Pulmonary artery endothelial cell (primary cell): ENCODE measurements around the gene TESK1. TPM values are rescaled to one million over a fixed set of nuclear protein-coding genes. Genes with fewer than 3 reads are reported as not detected.
A peak's percentile ranks its signal among the peaks of the same experiment; 100 is the strongest.
"Not testable (repeated sequence)": the region's sequence is repeated elsewhere in the genome, so short reads cannot be mapped to it uniquely, and the experiment has no call there.

Experiments
- DNase-seq: peaks from one replicate; pipeline ENCODE4 v3.0.0-alpha.2; 2011; ENCODE audit warnings: low read depth, low spot score
- total RNA-seq: library from RNA; depleted of rRNA; stranded (reverse); fragments of >200 nt; gene quantifications from 2 replicates; pipeline ENCODE4 v1.2.3, GENCODE V29; 2014

TESK1 gene
- total RNA-seq, 1 donor from 2014 or later, result 4.3 TPM

DNA sequence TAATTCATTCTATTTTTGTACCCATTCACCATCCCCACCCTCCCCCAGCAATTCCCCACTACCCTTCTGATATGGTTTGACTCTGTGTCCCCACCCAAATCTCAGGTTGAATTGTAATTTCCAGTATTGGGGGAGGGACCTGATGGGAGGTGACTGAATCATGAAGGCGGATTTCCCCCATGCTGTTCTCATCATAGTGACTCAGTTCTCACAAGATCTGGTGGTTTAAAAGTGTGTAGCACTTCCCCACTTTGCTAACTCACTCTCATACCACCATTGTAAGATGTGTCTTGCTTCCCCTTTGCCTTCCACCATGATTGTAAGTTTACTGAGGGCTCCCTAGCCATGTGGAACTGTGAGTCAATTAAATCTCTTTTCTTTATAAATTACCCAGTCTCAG lies 25.9 kb upstream of the TESK1 start:
- DNase-seq, result no peak

DNA sequence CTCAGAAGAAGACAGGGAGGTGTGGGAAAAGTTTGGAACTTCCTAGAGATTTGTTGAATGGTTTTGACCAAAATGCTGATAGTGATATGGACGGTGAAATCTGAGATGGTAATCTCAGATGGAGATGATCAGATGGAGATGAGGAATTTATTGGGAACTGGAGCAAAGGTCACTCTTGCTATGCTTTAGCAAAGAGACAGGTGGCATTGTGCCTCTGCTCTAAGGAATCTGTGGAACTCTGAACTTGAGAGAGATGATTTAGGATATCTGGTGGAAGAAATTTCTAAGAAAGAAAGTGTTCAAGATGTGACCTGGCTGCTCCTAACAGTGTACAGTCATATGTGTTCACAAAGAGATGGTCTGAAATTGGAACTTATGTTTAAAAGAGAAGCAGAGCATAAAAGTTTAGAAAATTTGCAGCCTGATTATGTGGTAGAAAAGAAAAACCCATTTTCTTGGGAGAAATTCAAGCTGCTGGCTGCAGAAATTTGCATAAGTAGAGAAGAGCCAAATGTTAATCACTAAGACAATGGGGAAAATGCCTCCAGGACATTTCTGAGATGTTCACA lies 25.3 kb upstream of the TESK1 start:
- not testable (repeated sequence) for DNase-seq

DNA sequence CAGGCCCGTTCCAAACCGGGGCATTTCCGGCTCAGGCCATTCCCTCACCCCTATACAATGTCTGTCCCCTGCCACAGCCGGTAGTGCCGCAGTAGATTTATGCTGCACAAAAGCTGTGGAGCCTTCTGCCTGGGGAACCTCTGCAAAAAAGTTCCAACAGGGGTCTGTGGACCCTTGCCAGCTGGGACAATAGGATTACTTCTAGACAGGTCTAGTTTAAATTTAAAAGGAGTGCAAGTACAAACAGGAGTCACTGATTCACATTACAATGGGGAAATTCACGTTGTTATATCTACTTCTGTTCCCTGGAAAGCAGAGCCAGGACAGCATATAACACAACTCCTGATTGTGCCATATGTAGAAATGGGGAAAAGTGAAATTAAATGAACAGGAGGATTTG lies 21.5 kb upstream of the TESK1 start:
- DNase-seq, result not testable (repeated sequence)

DNA sequence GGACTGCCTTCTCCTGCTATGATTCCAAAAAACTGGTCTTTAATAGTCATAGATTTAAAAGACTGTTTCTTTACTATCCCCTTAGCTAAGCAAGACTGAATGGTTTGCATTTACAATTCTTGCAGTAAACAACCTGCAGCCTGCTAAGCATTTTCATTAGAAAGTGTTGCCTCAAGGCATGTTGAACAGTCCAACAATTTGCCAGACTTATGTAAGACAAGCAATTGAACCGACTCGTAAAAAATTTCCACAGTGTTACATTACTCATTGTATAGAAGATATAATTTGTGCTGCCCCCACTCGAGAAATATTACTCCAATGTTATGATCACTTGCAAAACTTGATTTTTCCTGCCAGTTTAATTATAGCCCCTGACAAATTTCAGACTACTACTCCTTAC lies 20.4 kb upstream of the TESK1 start:
- DNase-seq, result not testable (repeated sequence)

DNA sequence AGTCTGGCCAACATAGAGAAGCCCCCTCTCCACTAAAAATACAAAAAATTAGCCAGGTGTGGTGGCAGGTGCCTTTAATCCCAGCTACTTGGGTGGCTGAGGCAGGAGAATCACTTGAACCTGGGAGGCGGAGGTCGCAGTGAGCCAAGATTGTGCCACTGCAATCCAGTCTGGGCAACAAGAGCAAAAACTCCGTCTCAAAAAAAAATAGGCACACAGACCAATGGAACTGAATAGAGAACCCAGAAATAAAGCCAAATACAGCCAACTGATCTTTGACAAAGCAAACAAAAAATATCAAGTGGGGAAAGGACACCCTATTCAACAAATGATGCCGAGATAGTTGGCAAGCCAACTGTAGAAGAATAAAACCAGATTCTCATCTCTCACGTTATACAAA lies 16.6 kb upstream of the TESK1 start:
- DNase-seq, result not testable (repeated sequence)

DNA sequence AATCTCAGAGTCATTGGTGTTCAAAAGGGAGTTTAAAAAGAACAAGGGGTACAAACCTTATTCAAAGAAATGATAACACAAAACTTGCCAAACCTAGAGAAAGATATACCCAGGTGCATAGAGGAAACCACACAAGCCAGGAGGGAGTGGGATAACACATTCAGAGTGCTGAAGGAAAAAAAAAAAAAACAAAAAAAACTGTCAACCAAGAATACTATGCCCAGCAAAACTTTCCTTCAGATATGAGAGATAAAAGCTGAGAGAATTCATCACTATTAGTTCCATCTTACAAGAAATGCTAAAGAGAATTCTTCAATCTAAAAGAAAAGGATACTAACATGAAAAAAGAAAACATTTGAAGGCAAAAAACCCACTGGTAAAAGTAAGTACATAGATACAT lies 11.5 kb upstream of the TESK1 start:
- DNase-seq, result no peak

DNA sequence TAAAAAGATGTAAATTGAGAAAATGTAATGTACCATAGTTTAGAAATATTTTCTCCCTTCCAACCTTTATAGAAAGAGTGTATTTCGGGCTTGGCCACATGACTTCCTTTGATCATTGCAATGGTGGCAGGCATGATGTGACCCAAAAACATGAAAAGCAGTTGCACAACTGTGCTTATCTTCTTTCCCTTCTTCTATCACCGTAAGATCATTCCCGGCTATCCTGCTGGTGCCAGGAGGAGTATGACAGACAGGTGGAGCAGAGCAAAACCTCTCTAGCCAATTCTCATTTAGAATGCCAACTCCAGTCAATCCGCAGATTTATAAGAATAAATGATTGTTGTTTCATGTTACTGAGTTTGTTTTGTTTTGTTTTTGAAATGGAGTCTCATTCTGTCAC lies 10.6 kb upstream of the TESK1 start:
- DNase-seq, result no peak

DNA sequence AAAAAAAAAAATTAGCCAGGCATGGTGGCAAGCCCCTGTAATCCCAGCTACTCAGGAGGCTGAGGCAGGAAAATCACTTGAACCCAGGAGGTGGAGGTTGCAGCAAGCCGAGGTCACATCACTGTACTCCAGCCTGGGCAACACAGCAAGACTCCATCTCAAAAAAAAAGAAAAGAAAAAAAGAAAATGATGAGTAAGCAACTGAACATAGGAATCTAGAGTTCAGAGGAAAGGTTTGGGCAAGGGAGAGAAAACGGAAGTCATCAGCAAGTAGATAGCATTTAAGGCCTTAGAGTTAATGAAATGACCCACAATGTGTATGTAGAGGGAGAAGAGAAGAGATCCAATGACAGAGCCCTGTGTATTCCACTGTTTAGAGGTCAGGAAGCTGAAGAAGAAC lies 8.2 kb upstream of the TESK1 start:
- not testable (repeated sequence) for DNase-seq

DNA sequence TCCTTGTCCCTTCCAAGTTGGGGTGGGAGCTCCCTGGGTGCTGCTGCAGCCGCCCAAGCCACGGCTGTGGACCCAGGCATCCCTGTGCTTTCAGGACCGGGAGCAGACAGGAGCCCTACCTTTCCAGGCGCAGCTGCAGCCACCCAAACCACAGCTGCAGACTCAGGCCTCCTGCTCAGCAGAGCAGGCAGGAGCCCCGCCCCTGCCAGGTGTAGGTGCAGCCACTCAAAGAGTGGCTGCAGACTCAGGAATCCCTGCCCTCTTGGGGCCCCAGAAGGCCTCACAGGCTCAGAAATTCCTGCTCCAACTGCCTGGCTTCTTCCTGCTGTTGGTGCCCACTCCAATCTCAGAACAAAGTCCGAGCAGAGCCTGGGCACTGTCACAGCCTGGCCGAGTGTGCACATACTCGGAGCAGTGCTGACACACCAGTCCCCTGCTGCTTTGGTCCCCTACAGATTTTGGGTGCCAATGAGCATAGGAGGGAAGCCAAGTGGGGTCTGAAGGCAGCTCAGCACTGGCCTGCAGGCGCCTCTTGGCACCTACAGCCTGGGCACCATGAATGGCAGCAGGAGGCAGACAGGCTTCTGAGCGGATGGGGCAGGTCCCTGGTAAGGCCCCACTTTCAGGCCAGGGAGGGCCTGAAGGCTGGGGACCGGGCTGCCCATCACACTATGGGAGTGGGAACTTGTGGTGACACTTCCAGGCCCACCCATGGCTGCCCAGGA lies 6.0 kb upstream of the TESK1 start:
- DNase-seq, result no peak

DNA sequence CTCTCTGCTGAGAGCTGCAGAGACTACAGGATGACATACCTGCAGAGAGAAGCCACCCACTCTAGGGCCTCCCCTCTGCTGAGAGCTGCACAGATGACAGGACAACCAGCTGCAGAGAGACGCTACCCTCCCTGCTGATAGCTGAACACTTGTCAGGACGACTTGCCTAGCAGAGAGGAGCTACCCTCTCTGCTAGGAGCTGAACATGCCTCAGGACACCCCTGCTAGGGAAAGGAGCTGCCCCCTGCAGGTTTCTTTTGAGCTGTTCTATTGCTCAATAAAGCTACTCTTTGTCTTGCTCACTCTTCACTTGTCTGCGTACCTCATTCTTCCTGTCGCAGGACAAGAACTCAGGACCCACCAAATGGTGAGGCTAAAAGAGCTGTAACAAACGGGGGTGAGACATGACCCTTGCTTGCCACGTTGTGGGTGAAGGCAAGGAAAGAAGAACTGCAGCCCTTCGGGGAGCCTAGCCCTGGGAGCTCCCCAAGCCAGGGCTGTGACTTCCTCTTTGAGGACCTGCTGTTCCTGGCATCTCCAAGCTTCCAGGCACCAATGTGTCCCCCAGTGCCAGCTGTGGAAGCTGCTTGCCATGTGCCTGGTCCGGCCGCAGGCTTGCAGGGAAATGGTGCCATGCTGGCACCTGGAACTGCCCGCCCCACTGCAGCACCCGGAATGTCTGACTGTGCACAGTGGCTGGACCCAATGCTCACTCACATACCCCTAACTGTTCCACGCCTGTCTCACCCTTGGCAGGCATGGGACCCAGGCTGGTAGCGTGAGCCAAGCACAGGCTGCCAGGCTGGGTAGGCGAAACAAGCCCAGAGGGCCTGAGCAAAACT lies 5.1 kb upstream of the TESK1 start:
- DNase-seq, result no peak

DNA sequence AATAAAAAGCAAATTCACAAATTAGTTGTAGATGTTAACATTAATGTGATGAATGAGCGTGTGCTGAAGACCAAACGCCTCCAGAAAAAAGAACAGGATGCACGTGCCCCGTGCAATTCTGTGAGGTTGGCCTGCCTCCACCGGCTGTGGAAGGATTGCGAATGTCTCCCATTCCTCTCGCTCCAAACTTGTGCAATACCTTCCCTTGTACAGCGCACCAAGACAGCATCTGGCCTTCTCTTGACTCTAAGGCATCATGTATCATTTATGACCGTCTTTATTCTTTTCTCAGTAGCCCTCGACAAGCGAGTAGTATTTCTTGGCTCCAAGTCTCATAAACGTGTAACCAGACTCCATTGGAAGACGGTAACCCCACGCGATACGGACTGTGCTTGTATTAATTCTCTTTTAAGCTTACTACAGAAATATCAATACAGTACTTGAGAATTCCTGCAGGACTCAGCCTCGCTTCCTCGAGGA lies 1.5 kb upstream of the TESK1 start:
- no peak for DNase-seq

DNA sequence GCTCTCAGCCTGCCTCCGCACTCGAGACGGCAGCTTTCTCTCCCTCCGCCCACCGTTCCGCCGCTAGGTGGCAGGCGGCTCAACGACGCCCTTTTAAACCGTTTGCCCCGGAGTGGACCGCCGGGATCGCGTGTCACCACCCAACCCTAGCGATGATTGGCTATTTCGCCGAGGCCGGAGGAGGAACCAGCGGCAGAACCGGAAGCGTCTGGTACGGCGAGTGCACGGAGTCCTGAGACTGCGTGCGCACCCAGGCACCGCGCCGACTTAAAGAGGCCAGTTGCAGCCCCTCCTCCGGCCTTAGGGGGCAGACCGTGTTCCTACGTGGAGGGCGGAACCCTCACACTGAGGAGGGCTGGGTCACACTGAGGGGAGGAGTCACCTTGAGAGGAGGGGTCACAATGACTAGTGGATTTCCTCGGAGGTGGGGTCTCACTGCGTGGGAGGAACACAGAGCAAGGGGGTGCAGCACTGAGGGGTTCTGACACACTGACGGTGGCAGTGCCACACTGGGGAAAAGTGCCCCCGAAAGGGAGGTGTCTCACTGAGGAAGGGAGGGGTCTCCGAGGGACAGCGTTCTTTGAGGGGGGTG lies 980 bp upstream of the TESK1 start:
- peak; percentile 98 for DNase-seq

DNA sequence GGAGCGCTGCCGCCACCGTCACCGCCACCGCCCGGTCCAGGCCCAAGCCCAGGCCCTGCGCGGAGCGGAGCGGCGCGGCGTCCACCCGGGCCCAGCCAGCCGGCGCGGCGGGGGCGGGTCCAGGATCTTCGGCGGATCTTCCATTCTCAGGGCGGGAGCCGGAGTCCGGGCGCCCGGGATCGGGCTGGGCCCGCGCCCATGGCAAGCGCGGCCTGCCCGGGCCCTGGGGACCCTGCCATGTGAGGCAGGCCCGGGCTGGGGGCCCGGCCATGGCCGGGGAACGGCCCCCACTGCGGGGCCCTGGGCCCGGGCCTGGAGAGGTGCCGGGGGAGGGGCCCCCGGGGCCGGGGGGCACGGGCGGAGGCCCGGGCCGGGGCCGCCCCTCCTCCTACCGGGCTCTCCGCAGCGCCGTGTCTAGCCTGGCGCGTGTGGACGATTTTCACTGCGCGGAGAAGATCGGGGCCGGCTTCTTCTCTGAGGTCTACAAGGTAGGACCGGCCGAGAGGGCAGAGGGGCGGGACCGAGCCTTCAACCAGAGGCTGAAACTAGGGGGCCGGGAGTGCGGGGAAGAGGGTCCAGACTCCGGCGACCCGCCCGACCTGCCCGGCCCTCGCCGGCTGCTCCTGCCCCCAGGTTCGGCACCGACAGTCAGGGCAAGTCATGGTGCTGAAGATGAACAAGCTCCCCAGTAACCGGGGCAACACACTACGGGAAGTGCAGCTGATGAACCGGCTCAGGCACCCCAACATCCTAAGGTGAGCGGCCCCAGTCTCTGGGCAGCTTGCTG lies 482 bp downstream of the TESK1 start:
- DNase-seq, result no peak

DNA sequence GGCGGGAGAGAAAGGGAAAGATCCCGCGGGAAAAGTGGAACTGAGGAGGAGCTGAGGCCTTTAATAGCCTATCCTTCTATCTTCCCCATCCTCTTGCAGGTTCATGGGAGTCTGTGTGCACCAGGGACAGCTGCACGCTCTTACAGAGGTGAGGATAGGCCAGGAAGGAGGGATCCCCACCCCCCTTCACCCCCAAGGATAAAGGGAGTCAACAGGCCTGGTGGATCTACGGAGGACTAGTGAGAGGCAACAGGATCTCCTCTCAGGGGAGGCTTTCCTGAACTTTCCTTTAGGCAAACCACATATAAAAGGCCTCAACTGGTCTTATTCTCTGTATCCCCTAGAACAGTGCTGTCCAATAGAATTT lies 1.1 kb downstream of the TESK1 start:
- DNase-seq, result no peak

DNA sequence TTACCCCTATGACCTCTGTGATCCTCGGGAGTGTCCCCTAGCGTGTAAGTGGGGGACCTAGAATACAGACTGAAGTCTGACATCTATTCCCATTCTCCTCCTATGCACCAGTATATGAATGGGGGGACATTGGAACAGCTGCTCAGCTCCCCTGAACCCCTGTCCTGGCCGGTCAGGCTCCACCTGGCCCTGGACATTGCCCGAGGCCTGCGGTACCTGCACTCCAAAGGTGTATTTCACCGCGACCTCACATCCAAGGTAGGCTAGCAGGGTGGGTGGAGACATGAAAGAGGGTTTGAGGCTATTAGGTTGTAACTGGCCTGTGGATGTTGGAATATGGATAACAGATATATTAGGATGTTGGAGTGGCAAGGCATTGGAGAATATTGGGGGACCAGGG lies 1.7 kb downstream of the TESK1 start:
- DNase-seq, result no peak

DNA sequence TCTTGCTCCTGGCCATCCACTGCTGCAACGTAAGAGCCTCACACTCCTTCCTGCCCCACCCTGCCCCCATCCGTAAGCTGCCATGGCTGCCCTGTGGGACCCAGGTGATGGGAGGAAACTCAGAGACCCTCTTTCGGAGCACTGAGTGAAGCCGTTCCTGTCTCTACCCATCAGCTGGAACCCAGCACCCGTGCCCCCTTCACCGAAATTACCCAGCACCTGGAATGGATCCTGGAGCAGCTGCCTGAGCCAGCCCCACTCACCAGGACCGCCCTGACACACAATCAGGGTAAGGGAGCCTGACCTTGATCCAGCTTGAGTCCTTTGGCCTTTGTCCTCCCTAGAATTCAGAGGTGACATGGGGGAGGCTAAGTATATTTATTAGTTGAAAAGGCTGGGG lies 3.2 kb downstream of the TESK1 start:
- no peak for DNase-seq

DNA sequence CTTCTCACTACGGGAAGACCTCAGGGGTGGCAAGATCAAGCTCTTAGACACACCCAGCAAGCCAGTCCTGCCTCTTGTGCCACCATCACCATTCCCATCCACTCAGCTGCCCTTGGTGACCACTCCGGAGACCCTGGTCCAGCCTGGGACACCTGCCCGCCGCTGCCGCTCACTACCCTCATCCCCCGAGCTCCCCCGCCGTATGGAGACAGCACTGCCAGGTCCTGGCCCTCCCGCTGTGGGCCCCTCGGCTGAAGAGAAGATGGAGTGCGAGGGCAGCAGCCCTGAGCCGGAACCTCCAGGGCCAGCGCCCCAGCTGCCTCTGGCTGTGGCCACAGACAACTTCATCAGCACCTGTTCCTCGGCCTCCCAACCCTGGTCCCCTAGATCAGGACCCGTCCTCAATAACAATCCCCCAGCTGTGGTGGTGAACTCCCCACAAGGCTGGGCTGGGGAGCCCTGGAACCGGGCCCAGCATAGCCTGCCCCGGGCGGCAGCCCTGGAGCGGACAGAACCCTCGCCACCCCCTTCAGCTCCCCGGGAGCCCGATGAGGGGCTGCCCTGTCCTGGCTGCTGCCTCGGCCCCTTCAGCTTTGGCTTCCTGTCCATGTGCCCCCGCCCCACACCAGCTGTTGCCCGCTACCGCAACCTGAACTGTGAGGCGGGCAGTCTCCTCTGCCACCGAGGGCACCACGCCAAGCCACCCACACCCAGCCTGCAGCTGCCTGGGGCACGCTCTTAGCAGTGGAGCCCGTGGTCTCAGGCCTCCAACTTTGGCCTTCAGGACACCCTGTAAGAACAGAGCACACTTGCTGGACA lies 4.1 kb downstream of the TESK1 start:
- no peak for DNase-seq

DNA sequence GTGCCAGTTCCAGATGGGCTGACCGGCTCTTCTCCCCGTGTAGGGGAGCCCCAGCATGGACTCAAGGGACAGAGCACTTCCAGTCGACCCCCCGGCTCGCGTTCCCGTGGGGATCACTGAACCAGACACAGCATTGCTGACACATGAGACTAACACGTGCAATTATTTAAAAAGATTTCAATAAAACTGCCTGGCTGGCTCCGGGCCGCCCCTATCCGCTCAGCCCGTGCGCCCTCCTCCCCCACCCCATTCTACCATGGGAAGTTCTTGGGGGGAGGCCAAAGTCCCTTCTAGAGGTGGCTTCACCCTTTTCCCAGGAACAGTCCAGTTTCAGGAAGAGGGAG lies 4.7 kb downstream of the TESK1 start:
- DNase-seq, result no peak

DNA sequence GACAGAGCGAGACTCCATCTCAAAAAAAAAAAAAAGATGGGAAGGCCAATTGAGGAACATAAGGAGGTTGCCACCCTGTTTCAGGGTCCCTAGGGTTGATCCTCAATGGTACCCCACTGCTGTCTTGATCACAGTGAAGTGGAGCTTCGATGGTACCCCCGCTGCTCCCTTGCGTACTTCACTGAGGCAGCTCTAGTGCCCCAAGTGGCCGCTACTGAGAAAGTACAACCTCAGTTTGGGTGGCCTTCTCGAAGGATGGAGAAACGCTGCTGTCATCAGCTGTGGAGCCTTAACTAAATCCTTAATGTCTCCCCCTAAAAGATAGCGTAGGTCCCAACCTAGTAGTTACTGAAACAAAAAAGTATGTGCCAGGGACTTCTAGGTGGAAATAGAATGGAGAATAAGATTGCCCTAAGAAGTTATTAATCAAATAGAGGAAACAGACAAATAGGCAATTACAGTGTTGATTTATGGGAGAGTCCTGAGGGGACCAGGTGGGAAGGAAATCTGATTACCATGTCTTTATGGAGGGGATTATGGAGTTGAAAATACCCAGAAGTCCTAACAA lies 6.3 kb downstream of the TESK1 start:
- DNase-seq, result no peak

DNA sequence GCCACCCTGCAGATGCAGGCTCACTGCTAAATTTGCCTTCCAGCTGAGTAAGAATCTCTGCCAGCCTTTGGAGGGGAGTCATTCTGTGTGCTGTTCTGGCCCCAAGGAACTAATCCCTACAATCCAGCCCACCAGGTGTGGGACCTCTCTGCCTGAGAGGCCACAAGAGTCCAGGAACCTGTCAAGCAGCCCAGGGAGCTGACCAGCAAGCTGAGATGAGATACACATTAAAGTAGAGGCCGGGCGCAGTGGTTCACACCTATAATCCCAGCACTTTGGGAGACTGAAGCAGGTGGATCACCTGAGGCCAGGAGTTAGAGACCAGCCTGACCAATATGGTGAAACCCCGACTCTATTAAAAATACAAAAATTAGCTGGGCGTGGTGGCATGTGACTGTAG lies 7.0 kb downstream of the TESK1 start:
- DNase-seq, result not testable (repeated sequence)
